HuH-7.5 (cell line): ENCODE measurements around the gene MRPL43.
A peak's percentile ranks its signal among the peaks of the same experiment; 100 is the strongest.
"Not testable (repeated sequence)": the region's sequence is repeated elsewhere in the genome, so short reads cannot be mapped to it uniquely, and the experiment has no call there.

ENCODE experiments used
- DNase-seq: peaks from one replicate; pipeline ENCODE4 v3.0.0; 2011; ENCODE audit warnings: low spot score

The MRPL43 gene

GRCh38 chr10:100982916-100983830, 4.1 kb downstream of the MRPL43 start:
- no peak for DNase-seq

GRCh38 chr10:100981178-100981772, 6.0 kb downstream of the MRPL43 start:
- no peak for DNase-seq

- DNase-seq, result no peak
These were observed 6.6 kb downstream of the MRPL43 start for GRCh38 chr10:100980711-100981110.

GRCh38 chr10:100980311-100980710, 7.0 kb downstream of the MRPL43 start:
- no peak for DNase-seq

GRCh38 chr10:100979791-100980272, 7.5 kb downstream of the MRPL43 start:
- no peak for DNase-seq

- no peak for DNase-seq
These were observed 8.4 kb downstream of the MRPL43 start for GRCh38 chr10:100978901-100979195.

GRCh38 chr10:100978121-100978900, 9.0 kb downstream of the MRPL43 start:
- no peak for DNase-seq

- no peak for DNase-seq
These were observed 9.9 kb downstream of the MRPL43 start for GRCh38 chr10:100977436-100977835.

GRCh38 chr10:100976906-100977305, 10.4 kb downstream of the MRPL43 start:
- DNase-seq, result no peak

GRCh38 chr10:100975397-100975796, 11.9 kb downstream of the MRPL43 start:
- not testable (repeated sequence) for DNase-seq

- no peak for DNase-seq
These were observed 14.3 kb downstream of the MRPL43 start for GRCh38 chr10:100972904-100973535.

GRCh38 chr10:100972115-100972903, 15.0 kb downstream of the MRPL43 start:
- DNase-seq, result no peak

- peak; percentile 87 for DNase-seq
These were observed 16.1 kb downstream of the MRPL43 start for GRCh38 chr10:100970914-100971811.

- DNase-seq, result peak; percentile 46
These were observed 17.0 kb downstream of the MRPL43 start for GRCh38 chr10:100970076-100970913.

- peak; percentile 69 for DNase-seq
These were observed 17.9 kb downstream of the MRPL43 start, which contains the start of gene SEMA4G for GRCh38 chr10:100969187-100970075. SEMA4G (plus strand) TSS chr10:100969504; CDS start chr10:100972913, 3,409 bp downstream.

- DNase-seq, result no peak
These were observed 18.5 kb downstream of the MRPL43 start for GRCh38 chr10:100968863-100969186.

- no peak for DNase-seq
These were observed 19.1 kb downstream of the MRPL43 start for GRCh38 chr10:100968062-100968736.

- DNase-seq, result no peak
These were observed 20.0 kb downstream of the MRPL43 start for GRCh38 chr10:100967332-100967731.
